ENCODE results near the gene RMI1. TPM values are rescaled to one million over a fixed set of nuclear protein-coding genes. Genes with fewer than 3 reads are reported as not detected.

The RMI1 gene
- total and polyA plus RNA-seq, 2 of the 8 experiments (the other 6 are each of a cell fraction or from before 2014, with no cell fraction given): 3.0 to 34.1 TPM

DNA sequence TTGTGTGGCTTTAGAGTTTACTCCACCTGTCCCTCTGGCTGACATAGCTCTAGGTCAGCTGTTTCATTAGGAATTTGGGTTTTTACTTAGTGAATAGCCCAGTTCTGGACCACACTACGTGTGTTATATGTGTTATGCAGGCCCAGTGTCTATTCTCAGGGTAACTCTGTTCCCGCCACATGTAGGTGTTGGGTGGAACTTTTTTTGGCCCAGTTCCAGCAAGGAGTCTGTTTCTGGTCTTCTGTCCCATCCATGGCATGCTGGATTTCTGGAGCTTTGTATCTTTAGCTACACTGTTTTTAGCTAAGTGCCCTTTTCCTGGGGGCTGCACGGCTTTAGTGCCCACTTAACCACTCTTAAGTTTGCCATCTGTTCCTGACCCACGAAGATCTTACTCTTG, 15.5 kb downstream of the RMI1 start:
- Histone ChIP-seq H2BK20ac (ENCODE audit: low read length) (no peak overlapping the region), H2AK5ac (ENCODE audit: low read depth, low read length) (no peak overlapping the region), H4K8ac (ENCODE audit: extremely low read depth, insufficient read depth, low read length) (no peak overlapping the region), H3K36me3 (ENCODE audit: control insufficient read depth in 2 of 4, insufficient read depth in 4 of 4, low read length in 3 of 4) (peaks cover 0 to 16% (median 1%) of the 10 kb centered on the region in 4 experiments; a peak in 5 of 8 replicates), H3K14ac (ENCODE audit: insufficient read length) (no peak overlapping the region), H3K27me3 (replicated peaks in 1 of 4; ENCODE audit: control insufficient read depth in 3 of 4, extremely low read depth in 1 of 4, insufficient read depth in 3 of 4, low read length in 3 of 4) (no peaks in the 10 kb centered on the region), H4K5ac (ENCODE audit: insufficient read length, low read depth, low read length) (no peak overlapping the region), H3K9ac (replicated peaks in 1 of 4; ENCODE audit: extremely low read depth in 1 of 4, low read depth in 3 of 4, low read length in 3 of 4) (no peak overlapping the region), H2BK120ac (replicated peaks; ENCODE audit: low read depth, low read length) (no peak overlapping the region), H2AFZ (ENCODE audit: low read length) (no peak overlapping the region), H4K20me1 (replicated peaks in 1 of 2; ENCODE audit: control insufficient read depth in 1 of 2, insufficient read depth in 2 of 2, low read length in 2 of 2) (peaks cover 3 to 4% of the 10 kb centered on the region in 2 experiments), H4K91ac (replicated peaks; ENCODE audit: insufficient read length, low read length) (no peak overlapping the region), H3K23ac (ENCODE audit: insufficient read length) (no peak overlapping the region), H3K56ac (replicated peaks; ENCODE audit: insufficient read length, low read depth, low read length) (no peak overlapping the region), H2BK12ac (ENCODE audit: low read depth, low read length) (no peak overlapping the region), H3K4me1 (replicated peaks in 1 of 4; ENCODE audit: control insufficient read depth in 3 of 4, insufficient read depth in 4 of 4, low read length in 3 of 4) (no peaks in the 10 kb centered on the region), H3K4ac (replicated peaks; ENCODE audit: insufficient read length, low read depth, low read length) (no peak overlapping the region), H3K4me2 (ENCODE audit: insufficient read depth in 1 of 2, low read depth in 2 of 2, low read length in 2 of 2) (no peak overlapping the region), H3K79me2 (ENCODE audit: control insufficient read depth in 1 of 2, insufficient read depth in 2 of 2, low read length in 2 of 2) (peaks cover 0 to 55% of the 10 kb centered on the region in 2 experiments; a peak in 2 of 4 replicates), H3K23me2 (ENCODE audit: low read depth, low read length) (no peaks in the 10 kb centered on the region), H2BK15ac (ENCODE audit: low read length) (no peak overlapping the region), H3K27ac (ENCODE audit: low read depth, low read length) (no peak overlapping the region), H3K4me3 (ENCODE audit: extremely low read depth in 1 of 4, insufficient read depth in 2 of 4, low read depth in 3 of 4, low read length in 4 of 4) (no peak overlapping the region), H3K79me1 (ENCODE audit: low read depth, low read length) (peaks cover 8% of the 10 kb centered on the region; the same call in 1 of the 2 replicates), H3K9me3 (ENCODE audit: insufficient read depth in 2 of 2, low read depth in 1 of 2, low read length in 1 of 2) (no peaks in the 10 kb centered on the region), H2BK5ac (ENCODE audit: low read depth, low read length) (no peak overlapping the region), H3K18ac (ENCODE audit: extremely low read depth, low read length) (no peak overlapping the region)
- CTCF ChIA-PET (ENCODE audit: partially characterized antibody): interaction anchor here (0.9 to 1.6 kb wide), 2 partner anchors 176 to 328 kb away, joined by 3 read pairs; no protein-coding TSS in a partner anchor
- POLR2A ChIA-PET (ENCODE audit: partially characterized antibody): interaction anchor here (0.6 to 4.1 kb wide), 3 partner anchors 9 to 16 kb away, joined by 3 to 18 read pairs (median 5); partner anchors contain the start of genes HNRNPK and RMI1
- WGBS, 2 experiments (ENCODE audit: extremely low coverage in 1 of 2, insufficient coverage in 1 of 2, insufficient read length in 1 of 2, insufficient replicate concordance in 2 of 2, low coverage in 1 of 2, low lambda C conversion rate in 2 of 2, missing lambda C conversion rate in 1 of 2): 88% methylated on average over 4 of the region's 4 CpGs; no CpG with 5 or more reads in 1 of the 2 experiments
- DNase-seq (ENCODE audit: low read depth in 1 of 2, low spot score in 2 of 2): no peak
- FAIRE-seq: no peak
- no peak for TF ChIP-seq CTBP2 (IDR thresholded peaks at IDR 0.05; ENCODE audit: borderline replicate concordance, insufficient read depth, insufficient read length, low read length)
- no peak for TF ChIP-seq TCF12 (IDR thresholded peaks at IDR 0.05; ENCODE audit: low read depth, low read length)
- no peak for TF ChIP-seq CEBPB (IDR thresholded peaks at IDR 0.05; ENCODE audit: low read depth, low read length)
